T-helper 2 cell (primary cell): ENCODE results near the gene SPDYE6.
A peak's percentile ranks its signal among the peaks of the same experiment; 100 is the strongest.
"Not testable (repeated sequence)": the region's sequence is repeated elsewhere in the genome, so short reads cannot be mapped to it uniquely, and the experiment has no call there.

Experiments
- DNase-seq, 5 experiments: peaks; one replicate each; pipeline versions ENCODE4 v3.0.0 to v3.0.0-alpha.2; 2012 to 2022

Gene SPDYE6

DNA sequence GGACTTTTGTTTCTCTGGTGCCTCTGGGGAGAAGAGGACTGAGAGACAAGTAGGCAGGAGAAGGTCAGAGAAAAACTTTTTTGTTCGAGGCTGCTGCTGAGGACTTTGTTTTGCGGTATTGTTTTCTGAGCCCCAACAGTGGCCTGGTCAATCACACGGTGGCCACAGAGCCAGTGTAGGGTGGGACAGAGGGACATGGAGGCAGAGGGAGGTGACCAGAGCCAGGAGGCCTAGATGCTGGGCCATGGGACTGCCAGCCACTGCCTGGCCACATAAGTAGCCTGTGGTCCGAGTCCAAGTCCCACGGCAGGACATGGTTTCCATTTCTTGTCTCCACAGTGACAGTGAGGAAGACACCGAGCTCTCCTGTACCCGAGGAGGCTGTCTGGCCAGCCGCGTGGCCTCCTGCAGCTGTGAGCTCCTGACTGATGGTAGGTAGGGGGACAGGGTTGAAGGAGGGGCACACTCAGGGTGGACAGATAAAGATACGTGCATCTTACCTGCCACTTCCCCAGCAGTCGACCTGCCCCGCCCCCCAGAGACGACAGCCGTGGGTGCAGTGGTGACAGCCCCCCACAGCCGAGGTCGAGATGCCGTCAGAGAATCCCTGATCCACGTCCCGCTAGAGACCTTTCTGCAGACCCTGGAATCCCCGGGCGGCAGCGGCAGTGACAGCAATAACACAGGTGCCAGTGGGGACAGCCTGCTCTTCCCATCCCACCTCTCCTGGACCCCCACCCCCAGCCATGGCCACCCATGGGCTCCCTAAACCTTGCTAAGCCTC lies 42.1 kb downstream of the SPDYE6 start:
- no peak for DNase-seq

DNA sequence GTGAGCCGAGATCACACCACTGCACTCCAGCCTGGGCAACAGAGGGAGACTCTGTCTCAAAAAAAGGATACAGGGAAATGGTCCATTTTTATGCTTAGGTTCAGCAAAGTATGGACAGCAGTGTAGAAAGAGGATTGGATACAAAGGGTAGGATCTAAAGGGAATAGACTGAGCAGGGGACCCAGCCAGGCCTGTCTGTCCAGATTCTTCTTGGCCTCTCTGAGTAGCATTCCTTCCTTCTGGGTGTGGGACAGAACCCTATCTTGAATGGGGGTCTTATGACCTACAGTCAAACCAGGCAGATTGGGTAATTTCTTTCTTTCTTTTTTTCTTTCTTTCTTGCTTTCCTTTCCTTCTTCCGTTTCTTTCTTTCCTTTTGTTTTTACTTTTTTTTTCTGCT lies 43.9 kb downstream of the SPDYE6 start:
- DNase-seq = no peak

DNA sequence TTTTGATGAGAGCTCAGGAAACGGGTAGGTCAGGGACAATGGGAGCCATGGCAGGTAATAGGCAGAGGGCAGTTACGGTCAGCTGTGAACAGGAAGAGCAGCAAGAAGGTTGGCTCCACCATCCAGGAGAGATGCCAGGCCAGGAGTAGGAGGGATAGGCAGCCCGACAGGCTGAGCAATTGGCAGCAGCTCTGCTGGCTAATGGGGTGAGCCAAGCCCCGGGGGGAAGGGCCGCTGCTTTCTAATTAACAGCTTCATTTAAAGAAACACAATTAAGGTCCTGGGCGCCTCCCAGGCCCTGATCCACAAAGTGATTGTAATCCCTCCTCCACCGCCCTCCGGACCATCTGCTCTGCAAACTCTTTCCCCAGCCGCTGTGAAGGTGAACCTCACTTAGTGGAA lies 45.8 kb downstream of the SPDYE6 start:
- DNase-seq = no peak

DNA sequence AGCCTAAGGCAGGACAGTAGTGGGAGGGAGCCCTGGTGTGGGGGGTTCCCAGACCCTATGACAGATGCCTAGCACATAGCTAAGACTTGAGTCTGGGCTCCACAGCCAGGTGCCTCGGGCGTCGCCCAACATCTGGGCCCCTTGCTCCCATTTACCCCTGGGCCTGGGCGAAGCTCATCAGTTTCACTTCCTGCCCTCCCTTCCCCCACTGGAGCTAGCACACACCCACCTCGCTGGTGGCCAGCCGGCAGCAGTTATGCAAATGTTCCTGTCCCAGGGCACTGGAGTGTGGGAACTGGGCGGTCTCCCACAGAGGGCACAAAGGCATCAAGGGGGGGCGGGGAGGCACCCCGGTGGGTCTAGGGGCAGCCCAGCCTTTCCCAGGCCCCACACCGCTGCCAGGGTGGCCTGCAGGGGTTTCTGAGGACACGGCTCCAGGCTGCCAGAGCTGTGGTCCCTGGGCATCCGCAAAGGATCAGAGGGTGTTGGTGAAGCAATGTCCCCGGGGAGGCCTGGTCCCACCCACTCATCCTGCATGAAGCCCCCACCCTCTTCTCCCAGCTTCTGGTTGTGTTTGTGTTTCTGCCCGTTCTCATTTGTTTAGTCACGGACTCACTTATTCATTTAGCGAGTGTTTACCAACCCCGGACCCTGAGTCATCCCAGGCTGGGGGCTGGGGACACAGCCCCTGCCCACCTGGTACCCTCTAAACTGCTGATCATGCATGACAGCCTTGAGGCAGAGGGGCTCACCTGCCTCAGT lies 49.1 kb downstream of the SPDYE6 start:
- DNase-seq = peak in 1 of 5 experiments; percentile 61

DNA sequence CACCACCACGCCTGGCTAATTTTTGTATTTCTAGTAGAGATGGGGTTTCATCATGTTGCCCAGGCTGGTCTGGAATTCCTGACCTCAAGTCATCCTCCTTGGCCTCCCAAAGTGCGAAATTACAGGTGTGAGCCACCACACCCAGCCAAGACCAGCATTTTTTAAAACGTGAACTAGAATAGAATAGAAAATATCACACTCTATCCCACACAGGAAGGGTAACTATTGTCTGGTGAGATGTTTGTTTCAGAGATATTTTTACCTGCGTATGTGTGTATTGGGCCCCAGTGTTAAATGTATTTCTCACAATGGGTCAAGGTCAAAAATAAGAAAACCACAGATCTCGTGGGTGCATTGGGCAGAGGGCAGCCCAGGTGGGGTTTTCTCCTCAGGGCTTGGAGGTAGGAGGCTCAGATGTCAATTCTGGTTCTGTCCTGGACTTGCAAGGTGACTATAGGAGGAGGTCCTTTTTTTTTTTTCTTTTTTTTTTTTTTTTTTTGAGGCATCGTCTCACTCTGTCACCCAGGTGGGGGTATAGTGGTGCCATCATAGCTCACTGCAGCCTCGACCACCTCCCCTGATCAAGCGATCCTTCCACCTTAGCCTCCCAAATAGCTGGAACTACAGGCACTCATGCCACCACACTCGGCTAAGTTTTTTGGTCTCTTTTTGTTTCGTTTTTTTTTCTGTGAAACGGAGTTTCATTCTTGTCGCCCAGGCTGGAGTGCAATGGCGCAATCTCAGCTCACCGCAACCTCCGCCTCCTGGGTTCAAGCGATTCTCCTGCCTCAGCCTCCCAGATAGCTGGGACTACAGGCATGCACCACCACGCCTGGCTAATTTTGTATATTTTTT lies 50.6 kb downstream of the SPDYE6 start:
- peak in 1 of 5 experiments; percentile 35 for DNase-seq

DNA sequence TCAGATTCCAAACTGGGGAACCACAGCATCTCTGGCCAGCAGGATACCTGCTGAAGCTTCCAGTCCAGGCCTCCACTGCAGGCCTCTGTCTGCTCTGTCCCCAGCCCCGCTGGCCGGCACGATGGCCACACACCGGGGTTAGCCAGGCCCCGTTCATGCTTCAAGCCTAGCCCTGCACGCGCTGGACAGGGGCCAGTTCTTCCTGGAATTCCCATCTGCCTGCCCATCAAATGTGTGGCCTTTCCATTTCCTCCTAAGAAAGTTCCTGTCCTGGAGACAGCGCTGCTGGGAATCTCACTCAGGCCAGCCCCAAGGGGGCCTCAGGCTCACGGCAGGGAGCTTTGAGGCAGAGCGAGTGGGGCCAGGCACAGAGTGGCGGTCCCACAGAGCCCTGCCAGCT lies 51.6 kb downstream of the SPDYE6 start:
- DNase-seq = no peak

DNA sequence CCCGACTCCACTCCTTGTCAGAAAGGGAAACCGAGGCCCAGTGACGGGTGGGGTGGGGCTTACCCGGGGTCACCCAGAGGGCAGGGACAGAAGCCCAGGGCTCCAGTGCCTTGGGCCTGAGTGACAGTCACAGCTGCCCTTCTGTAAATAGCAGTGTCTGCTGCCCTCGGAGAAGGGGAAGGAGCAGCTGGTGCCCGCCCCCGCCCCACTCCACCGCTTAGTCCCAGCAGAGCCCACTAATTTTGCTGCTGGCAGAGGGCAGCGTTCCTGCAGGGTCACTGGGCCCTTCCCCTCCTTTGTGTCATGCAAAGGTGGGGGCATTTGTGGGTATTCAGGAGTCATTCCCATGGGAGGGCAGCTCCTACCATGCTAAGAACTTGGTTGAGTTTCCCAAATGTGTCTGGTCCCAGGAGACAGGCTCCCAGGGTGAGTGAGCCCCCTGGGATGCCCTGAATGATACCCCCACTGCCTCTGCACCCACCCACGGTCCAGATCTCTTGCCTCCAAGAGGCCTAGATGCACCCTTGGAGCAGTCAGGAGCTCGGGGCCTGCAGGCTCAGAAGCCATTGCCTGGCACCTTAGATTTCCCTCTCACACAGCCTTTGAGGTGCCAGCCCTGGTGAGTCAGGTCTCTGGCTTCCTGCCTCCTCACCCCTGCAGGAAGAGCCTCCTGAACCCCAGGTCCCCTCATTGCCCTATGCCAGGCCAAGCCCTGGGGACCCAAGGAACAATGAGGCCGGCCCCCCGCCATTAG lies 52.4 kb downstream of the SPDYE6 start:
- no peak for DNase-seq

DNA sequence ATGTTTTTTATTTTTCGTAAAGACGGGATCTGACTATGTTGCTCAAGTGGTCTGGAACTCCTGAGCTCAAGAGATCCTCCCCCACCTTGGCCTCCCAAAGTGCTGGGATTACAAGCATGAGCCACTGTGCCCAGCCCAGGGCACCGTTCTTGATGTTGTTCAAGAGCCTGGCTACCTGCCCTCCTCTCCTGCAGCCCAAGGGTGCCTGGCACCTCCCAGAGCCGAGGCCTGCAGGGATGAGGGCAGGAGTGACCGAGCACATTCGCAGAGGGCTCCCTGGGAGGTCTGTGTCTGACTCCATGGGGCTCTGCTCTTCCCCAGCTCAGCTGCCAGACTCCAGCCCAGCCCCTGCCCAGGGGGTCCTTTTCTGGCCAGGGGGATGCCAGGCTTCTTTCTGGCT lies 54.2 kb downstream of the SPDYE6 start:
- DNase-seq = no peak

DNA sequence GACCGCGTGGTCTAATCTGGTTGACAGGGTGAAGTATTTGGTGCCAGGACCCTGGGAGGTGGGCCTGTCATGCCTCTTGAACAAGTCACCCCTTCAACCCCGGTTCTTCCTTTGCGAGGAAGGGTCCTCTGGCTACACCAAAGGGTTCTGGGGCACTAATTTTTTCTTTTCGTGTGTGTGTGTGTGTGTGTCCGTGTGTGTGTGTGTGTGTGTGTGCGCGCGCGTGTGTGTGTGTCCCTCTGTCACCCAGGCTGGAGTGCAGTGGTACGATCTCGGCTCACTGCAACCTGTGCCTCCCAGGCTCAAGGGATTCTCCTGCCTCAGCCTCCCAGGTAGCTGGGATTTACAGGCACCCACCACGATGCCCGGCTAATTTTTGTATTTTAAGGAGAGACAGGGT lies 54.9 kb downstream of the SPDYE6 start:
- not testable (repeated sequence) for DNase-seq

DNA sequence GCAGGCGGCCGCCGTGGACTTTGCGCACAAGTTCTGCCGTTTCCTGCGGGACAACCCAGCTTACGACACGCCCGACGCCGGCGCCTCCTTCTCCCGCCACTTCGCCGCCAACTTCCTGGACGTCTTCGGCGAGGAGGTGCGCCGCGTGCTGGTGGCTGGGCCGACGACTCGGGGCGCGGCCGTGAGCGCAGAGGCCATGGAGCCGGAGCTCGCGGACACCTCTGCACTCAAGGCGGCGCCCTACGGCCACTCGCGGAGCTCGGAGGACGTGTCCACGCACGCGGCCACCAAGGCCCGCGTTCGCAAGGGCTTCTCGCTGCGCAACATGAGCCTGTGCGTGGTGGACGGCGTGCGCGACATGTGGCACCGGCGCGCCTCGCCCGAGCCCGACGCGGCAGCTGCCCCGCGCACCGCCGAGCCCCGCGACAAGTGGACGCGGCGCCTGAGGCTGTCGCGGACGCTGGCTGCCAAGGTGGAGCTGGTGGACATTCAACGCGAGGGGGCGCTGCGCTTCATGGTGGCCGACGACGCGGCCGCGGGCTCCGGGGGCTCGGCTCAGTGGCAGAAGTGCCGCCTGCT lies 55.5 kb downstream of the SPDYE6 start:
- DNase-seq = no peak

DNA sequence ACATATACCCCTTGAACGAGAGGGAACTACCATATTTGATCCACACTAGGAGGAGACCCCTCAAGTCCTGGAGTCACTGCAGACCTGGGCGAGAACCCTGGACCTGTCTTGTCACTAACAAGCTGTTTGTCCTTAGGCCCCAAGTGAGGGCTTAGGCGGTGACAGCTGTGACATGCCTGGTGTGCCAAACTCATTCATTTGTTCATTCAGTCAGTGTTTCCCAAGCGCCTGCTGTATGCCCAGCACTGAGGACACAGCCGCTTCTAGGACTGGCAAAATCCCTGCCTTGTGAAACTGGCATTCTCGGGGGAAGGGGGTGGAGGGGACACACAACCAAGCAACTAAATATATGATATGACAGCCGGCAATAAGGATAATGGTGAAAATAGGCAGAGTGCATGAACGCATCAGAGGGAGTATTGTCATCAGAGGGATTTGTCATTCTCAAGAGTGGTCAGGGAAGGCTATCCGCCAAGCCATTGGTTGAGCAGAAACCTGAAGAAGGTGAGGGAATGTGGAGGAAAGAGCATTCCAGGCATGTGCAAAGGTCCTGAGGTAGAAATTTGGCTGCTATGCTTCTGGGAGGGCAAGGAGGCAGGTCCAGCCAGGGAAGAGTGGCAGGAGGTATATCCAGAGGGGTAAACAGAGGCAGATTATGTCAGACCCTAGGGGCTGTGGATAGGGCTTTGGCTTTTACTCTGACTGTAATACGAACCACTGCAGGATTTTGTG lies 58.6 kb downstream of the SPDYE6 start:
- DNase-seq = no peak

DNA sequence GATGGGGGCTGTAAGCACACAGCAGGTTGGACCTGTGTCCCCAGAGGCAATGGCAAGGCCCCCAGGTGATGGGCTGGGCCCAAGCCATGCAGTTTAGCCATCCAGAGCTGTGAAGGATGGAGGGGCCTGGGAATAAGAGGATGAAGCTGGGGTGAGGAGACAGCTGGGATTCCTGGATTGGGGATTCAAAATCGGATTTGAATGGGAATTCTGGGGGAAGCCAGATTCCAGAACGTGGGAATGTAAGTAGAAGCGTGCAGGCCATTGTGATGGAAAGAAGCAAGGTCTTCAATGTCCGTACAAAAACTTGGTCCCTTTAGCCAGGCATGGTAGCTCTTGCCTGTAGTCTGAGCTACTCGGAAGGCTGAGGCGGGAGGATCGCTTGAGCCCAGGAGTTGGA lies 59.7 kb downstream of the SPDYE6 start:
- no peak for DNase-seq

DNA sequence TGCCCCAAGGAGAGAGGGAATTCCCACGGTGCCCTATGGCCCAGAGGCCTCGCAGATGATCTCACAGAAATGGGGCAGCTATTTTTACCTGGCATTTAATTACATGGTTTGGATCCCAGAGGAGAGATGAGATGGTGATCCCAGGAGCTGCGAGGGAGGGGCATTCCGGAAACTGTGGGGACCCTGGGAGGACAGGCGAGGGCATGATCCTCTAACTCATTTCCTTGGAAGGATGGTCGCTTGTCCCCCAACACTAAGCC lies 60.1 kb downstream of the SPDYE6 start:
- DNase-seq = no peak
